Activated CD4-positive, CD25-positive, alpha-beta regulatory T cell treated with anti-CD3 and anti-CD28 coated beads, Interleukin-2, amount 50 U/mL, for 16 hours (primary cell): ENCODE data around the gene NBAS.

Experiments used
- DNase-seq: peaks from one replicate; pipeline ENCODE4 v3.0.0-alpha.2; 2020; ENCODE audit warnings: low read depth, low spot score

The NBAS gene

DNA sequence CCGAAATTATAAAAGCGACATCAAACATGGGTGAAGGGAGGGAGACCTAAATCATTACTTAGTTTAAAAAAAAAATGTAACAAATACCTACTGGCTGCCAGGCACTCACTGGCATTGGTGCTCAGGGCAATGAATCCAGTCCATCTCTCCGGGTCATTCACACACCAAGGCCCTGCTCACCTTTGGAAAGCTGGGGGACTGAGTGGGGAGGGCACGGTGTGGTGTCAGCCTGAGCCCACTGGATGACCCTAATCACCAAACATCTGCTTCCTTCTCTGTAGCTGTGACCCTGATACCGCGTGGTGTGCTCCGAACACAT is 30.2 kb upstream of the NBAS start:
- no peak for DNase-seq

DNA sequence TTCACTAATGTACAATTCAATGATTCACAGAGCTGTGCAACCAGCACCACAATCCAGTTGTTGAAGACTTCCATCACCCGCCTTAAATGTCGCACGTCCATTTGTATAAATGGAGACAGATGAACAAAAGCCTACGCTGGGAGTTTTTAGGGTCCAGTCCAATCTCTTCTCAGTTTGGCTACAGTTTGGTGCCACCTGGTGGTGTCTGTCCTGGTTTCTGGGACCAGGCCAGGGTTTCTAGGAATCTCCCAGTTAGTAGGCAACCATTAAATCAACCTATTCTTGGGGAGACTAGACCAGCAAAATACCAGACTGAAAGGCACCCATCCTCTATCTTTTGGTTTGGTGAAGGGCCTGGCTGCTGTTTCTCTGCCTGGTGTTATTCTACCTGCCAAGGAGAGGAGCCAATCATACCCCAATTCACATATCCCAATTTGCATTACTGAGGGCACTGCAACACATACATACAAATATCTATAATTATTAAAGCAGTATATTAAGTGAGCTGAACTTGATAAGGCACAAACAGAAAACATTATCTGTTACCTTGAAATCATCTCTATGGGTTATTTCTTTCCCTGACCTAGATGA is 27.3 kb upstream of the NBAS start:
- DNase-seq: no peak

GRCh38 chr2:15584767-15585469 is 23.8 kb upstream of the NBAS start:
- DNase-seq: no peak

DNA sequence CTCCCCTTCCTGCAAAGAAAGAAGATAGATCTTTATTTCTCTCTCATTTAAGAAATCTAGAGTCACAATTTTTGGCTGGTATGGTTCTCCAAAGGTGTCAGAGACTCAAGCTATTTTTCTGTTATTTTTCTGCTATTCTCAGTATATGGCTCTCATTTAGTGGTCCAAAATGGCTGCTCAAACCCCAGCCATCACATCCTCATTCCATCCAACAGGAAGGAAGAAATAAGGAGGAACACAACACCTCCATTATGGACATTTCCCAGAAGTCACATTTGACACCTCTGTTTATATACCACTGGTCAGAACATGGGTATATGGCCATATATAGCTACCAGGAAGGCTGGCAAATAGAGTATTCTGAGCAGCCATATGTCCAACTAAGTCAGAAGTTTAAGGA is 23.2 kb upstream of the NBAS start:
- DNase-seq: no peak

DNA sequence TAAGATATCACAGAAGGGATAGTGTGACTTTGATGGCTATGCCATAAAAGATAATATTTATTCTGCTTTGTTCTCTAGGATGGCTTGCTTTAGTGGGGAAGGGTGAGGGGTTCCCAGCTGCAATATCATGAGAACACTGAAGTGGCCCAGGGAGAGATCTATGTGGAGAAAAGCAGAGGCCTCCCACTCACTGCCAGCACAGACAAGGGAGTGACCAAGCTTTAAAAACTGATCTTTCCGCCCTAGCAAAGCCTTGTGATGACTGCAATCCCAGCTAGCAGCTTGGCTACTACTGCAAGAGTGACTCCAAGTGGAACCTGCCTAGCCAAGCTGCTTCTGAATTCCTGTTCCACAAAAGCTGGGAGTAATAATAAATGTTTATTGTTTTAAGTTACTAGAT is 22.7 kb upstream of the NBAS start:
- no peak for DNase-seq

DNA sequence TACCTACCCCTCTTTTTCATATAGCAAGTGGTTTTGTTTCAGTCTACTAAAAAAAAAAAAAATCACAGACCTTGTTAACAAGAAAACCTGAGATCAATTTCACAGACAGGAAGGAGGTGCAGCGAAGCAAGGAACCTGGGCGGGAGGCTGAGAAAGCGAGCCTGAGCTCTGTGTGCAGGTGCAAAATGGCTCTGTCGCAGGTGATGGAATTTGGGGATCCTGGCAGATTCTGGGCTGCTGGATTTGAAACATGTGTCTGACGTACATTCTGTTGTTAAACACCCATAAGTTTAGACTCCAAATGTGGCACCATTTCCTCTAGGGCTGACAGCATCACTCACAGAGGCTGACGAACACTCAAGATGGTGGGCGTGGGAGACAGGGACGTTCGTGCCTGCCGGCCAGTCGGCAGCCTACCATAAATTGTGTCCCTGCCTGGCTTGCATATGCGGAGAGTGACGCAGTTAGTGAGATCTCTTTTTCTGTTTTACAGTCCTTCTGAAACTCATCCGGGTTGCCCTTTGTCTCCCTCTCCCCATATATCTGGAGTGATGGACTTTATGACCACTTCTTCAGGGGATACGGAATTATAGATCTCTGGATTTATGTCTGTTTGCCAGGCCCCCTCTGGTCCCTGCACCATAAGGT is 21.7 kb upstream of the NBAS start:
- no peak for DNase-seq

GRCh38 chr2:15580451-15580850 is 19.3 kb upstream of the NBAS start:
- DNase-seq: no peak

DNA sequence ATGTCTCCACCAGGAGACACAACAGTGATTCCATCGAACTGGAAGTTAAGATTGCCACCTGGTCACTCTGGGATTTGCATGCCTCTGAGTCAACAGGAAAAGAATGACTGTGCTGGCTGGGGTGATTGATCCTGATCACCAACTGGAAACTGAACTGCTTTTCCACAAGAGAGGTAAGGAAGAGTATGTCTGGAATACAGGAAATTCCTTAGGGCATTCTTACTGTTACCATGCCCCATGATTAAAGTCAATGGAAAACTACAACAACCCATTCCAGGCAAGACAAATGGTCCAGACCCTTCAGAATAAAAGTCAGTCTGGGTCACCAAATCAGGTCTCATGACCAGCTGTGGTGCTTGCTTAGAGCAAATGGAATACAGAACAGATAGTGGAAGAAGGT is 18.5 kb upstream of the NBAS start:
- no peak for DNase-seq

GRCh38 chr2:15577071-15577735 is 16.1 kb upstream of the NBAS start:
- DNase-seq: peak; percentile 77

GRCh38 chr2:15571729-15572128 is 10.6 kb upstream of the NBAS start:
- no peak for DNase-seq

DNA sequence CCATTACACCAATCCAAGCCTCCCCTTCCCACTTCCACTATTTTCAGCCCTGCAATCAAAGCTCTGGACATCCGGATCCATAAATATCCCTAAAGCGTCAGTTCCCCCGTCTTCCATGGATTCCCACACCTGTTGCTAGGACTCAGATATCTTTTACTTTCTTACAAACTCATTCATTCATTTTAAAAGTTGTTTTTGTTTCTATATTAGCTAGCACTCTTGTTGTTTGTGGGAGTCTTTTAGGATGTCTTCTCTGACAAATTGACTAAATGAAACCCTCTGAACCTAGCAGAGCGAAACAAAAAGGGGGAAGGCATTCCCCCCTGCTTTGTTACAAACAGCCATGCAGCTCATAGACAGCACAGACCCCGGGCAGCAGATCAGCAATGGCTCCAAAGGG is 9.0 kb upstream of the NBAS start:
- no peak for DNase-seq

GRCh38 chr2:15568874-15569273 is 7.7 kb upstream of the NBAS start:
- DNase-seq: no peak

GRCh38 chr2:15566912-15567311 is 5.8 kb upstream of the NBAS start:
- DNase-seq: no peak

DNA sequence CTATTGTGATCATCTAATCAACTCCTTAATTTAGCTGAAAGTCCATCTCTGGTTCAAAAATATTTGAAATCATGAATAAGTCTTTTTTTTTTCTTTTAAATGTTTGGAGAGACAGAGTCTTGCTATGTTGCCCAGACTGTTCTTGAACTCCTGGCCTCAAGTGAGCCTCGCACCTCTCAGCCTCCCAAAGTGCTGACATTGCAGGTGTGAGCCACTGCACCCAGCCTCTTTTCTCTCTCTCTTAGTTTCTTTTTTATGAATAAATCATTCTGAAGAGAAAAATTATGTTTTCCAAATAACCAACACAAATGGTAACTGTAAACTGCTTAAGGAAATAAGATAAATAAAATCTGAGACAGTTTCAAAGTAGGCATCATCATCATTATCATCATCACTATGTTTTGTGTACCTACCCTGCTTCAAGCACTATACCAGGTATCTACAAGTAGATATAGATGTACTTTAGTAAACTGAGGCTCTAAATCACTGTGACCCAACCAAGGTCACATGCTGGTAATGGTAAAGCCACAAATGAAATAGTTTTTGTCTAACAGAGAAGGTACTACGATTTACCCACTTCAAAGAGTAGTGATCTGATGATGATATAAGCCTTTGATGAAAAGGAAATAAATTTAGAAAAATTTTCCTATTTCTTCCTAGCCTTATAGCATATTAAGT is 5.0 kb upstream of the NBAS start:
- DNase-seq: no peak

GRCh38 chr2:15565392-15565791 is 4.3 kb upstream of the NBAS start:
- DNase-seq: no peak

GRCh38 chr2:15563227-15564100 is 2.3 kb upstream of the NBAS start:
- DNase-seq: no peak

- DNase-seq: no peak
These were observed 1.4 kb upstream of the NBAS start for GRCh38 chr2:15562354-15563031.

DNA sequence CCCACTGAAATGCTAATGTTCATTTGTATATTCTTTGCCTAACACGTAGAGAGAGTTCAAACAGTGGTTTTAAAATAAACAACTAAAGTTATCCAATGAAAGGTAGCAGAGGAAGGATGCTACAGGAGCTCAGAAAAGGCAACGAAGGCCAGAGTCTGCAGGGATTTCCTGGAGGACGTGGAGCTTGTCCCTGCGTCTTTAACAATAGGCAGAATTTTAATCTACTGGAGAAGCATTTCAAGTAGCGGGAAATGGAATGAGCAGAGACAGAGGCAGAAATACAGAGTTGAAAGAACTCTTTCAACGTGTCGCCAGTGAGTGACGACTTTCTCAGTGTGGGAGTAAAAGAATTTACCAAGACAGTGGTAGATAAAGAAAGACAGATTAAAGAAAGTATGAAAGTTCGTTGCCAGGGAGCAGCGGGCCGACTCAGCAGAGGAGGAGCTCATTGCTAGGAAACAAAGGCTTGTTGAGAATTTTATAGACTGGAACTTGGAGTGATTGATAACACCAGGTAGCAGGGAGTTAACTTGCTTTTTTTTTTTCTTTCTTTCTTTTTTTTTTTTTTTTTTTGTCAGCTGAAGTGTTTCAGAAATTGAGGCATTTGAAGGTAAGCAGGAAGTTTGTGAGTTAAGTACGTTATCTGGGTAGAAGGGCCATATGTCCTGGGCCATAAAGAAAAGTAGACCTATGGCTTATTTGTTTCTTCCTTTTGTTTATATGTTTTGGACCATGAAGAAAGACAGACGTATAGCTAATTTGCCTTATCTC is 625 bp upstream of the NBAS start:
- DNase-seq: no peak

DNA sequence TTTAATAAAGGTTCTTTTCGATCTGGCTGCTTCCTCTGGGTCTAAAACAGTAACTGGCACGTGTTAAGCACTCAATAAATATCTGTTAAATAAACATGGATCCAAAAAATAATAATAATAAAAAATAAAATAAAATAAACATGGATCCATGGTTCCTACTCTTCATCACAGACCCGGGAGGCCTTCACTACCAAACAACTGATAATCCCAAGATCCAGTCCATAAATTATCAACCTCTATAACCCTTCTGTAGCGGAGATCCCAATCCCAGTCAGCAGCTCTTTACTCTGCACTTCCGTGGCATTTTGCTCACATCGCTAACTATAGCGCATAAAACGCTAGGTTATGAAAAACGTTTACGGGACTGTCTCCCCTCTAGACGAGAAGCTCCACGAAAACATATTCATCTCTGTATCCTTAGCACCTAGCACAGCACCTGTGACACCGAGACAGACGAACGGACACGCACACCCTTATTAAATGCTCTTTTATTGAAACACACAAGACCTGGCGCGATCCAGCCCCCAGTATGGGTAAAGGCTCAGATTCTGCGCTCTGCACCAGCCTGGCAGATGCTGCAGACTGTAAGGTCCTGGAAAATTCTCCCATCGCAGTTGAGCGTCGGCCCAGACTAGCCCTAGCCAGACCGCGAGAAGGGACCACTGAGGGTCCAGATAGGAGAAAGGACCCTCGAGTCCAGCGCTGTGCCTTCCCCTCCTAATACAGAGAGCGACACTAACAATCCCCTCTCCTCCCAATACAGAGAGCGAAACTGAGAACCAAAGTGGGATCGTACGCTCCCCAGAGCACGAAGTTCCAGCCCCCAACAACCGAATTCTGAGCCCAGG is 770 bp downstream of the NBAS start:
- no peak for DNase-seq
